K562 (cell line): ENCODE data around the gene POLD1. TPM values are rescaled to one million over a fixed set of nuclear protein-coding genes. Genes with fewer than 3 reads are reported as not detected.

Source experiments
- CAMTA2 ChIP-seq: fragments of 250-450 bp; sonication (Bioruptor Pico); conservative IDR thresholded peaks from 2 replicates; pipeline ENCODE4 v1.5.1; 2022
- CBFA2T2 ChIP-seq: fragments of 450-650 bp; conservative IDR thresholded peaks from 2 replicates; pipeline ENCODE4 v1.6.1; 2017; ENCODE audit warnings: mild to moderate bottlenecking
- CSDE1 ChIP-seq, 2 experiments: fragments of 450-650 bp; IDR thresholded peaks; 2 replicates each; pipeline ENCODE4 v1.6.1; 2016; ENCODE audit warnings: mild to moderate bottlenecking in 1 of 2
- EP400 ChIP-seq: fragments of 450-650 bp; IDR thresholded peaks from 2 replicates; pipeline ENCODE4 v1.6.1; 2017; ENCODE audit warnings: antibody characterized with exemption, mild to moderate bottlenecking, moderate library complexity
- ETV5 ChIP-seq: sonication (generic); formaldehyde crosslinking; IDR thresholded peaks from 2 replicates; pipeline ENCODE4 v1.4.0; 2020; ENCODE audit warnings: low read depth, mild to moderate bottlenecking, missing genetic modification reagents
- GABPA ChIP-seq: fragments of 200-800 bp; sonication (Bioruptor generic); conservative IDR thresholded peaks from 2 replicates; pipeline ENCODE4 v1.6.1; 2016; ENCODE audit warnings: low read depth, missing genetic modification characterization, missing compliant biosample characterization
- HLTF ChIP-seq: fragments of 450-650 bp; IDR thresholded peaks from 2 replicates; pipeline ENCODE4 v1.6.1; 2016
- HMG20A ChIP-seq: fragments of 450-650 bp; formaldehyde crosslinking; conservative IDR thresholded peaks from 2 replicates; pipeline ENCODE4 v1.4.0; 2020; ENCODE audit warnings: mild to moderate bottlenecking, mixed read lengths
- HMG20B ChIP-seq: fragments of 250-450 bp; sonication (Bioruptor Pico); IDR thresholded peaks from 2 replicates; pipeline ENCODE4 v1.5.0; 2021; ENCODE audit warnings: mild to moderate bottlenecking
- JUNB ChIP-seq: fragments of 450-650 bp; formaldehyde crosslinking; conservative IDR thresholded peaks from 2 replicates; pipeline ENCODE4 v1.4.0; 2020; ENCODE audit warnings: mild to moderate bottlenecking
- KLF1 ChIP-seq: fragments of 450-650 bp; IDR thresholded peaks from 2 replicates; pipeline ENCODE4 v1.6.1; 2016; ENCODE audit warnings: missing genetic modification characterization, missing compliant biosample characterization
- MEF2D ChIP-seq: conservative IDR thresholded peaks from 2 replicates; pipeline ENCODE4 v1.6.1; 2016; ENCODE audit warnings: low read depth, missing genetic modification characterization, missing compliant biosample characterization
- MLX ChIP-seq, 2 experiments: fragments of 450-650 bp in 1 of 2; sonication (generic) in 1 of 2; formaldehyde crosslinking; conservative IDR thresholded peaks; 2 replicates each; pipeline versions ENCODE4 v1.4.0 to v1.8.1; 2020 to 2022; ENCODE audit warnings: mild to moderate bottlenecking in 1 of 2, missing genetic modification reagents in 1 of 2
- MTF1 ChIP-seq: fragments of 250-450 bp; sonication (Bioruptor Pico); IDR thresholded peaks from 2 replicates; pipeline ENCODE4 v1.9.0; 2021; ENCODE audit warnings: moderate library complexity, mild to moderate bottlenecking, inconsistent platforms, borderline replicate concordance
- PPARD ChIP-seq: fragments of 250-450 bp; sonication (Bioruptor Pico); IDR thresholded peaks from 2 replicates; pipeline ENCODE4 v1.8.0; 2022; ENCODE audit warnings: inconsistent platforms, mild to moderate bottlenecking, moderate library complexity
- PTBP1 ChIP-seq: fragments of 200-400 bp; formaldehyde crosslinking; IDR thresholded peaks from 2 replicates; pipeline ENCODE4 v1.6.1; 2017; ENCODE audit warnings: low read depth, low read length
- RHOXF2B ChIP-seq: fragments of 250-450 bp; sonication (Bioruptor Pico); conservative IDR thresholded peaks from 2 replicates; pipeline ENCODE4 v1.5.1; 2021
- SREBF2 ChIP-seq: sonication (generic); formaldehyde crosslinking; IDR thresholded peaks from 2 replicates; pipeline ENCODE4 v1.4.0; 2020; ENCODE audit warnings: mild to moderate bottlenecking, missing genetic modification reagents
- SRSF3 ChIP-seq: fragments of 200-400 bp; formaldehyde crosslinking; IDR thresholded peaks from 2 replicates; pipeline ENCODE4 v1.6.1; 2016; ENCODE audit warnings: mild to moderate bottlenecking, low read length, moderate library complexity; ENCODE audit not compliant: insufficient read depth
- SRSF9 ChIP-seq: fragments of 200-400 bp; formaldehyde crosslinking; IDR thresholded peaks from 2 replicates; pipeline ENCODE4 v1.6.1; 2017; ENCODE audit warnings: low read depth, low read length, borderline replicate concordance
- TAF1 ChIP-seq: IDR thresholded peaks from 2 replicates; pipeline ENCODE4 v1.6.1; 2011; ENCODE audit warnings: mild to moderate bottlenecking, low read length, moderate library complexity; ENCODE audit not compliant: insufficient read depth, control insufficient read depth, severe bottlenecking; ENCODE audit errors: extremely low read depth
- ZNF12 ChIP-seq: sonication (generic); formaldehyde crosslinking; IDR thresholded peaks from 2 replicates; pipeline ENCODE4 v1.4.0; 2020; ENCODE audit warnings: mild to moderate bottlenecking, missing genetic modification reagents
- ZNF3 ChIP-seq: fragments of 250-450 bp; sonication (Bioruptor Pico); IDR thresholded peaks from 2 replicates; pipeline ENCODE4 v1.5.0; 2021; ENCODE audit warnings: mild to moderate bottlenecking, moderate library complexity
- ZNF445 ChIP-seq: fragments of 250-450 bp; sonication (Bioruptor Pico); IDR thresholded peaks from 2 replicates; pipeline ENCODE4 v1.4.0; 2020; ENCODE audit warnings: low read depth, mild to moderate bottlenecking, moderate library complexity
- ZNF551 ChIP-seq: fragments of 250-450 bp; sonication (Bioruptor Pico); IDR thresholded peaks from 2 replicates; pipeline ENCODE4 v1.5.0; 2021; ENCODE audit warnings: mild to moderate bottlenecking, moderate library complexity
- polyA plus RNA-seq, 8 experiments: library from polyadenylated mRNA; depleted of rRNA in 4 of 8; stranded (reverse) in 5 of 8; unstranded in 3 of 8; fragments of >200 nt; fragmentation: Nextera tagmentation in 2 of 8; fragmentation: Illumina TruSeq in 1 of 8; extraction: Ambion mirVana in 2 of 8; extraction: Trizol in 1 of 8; gene quantifications; 2 replicates each; pipeline versions ENCODE4 v1.2.1 to v1.2.3, GENCODE V29; 2011 to 2014; ENCODE audit warnings: inconsistent platforms in 1 of 8, missing spikeins in 1 of 8
- total RNA-seq, 7 experiments: library from RNA; depleted of rRNA in 6 of 7; stranded (reverse); fragments of >200 nt in 6 of 7; fragmentation: Illumina TruSeq in 2 of 7; extraction: Trizol in 2 of 7; gene quantifications; 2 replicates each; pipeline versions ENCODE4 v1.2.1 to v1.2.3, GENCODE V29; 2011 to 2021; ENCODE audit warnings: low replicate concordance in 1 of 7
- TF ChIP-seq, protein P1 (sequence below): fragments of 250-450 bp; sonication (Bioruptor Pico); IDR thresholded peaks from 2 replicates; pipeline ENCODE4 v1.8.0; 2021; ENCODE audit warnings: moderate library complexity, mild to moderate bottlenecking, inconsistent platforms

The POLD1 gene
- total and polyA plus RNA-seq, 9 of the 15 experiments (the other 6 are each of a cell fraction or from before 2014, with no cell fraction given): 1.3 to 312 (median 47.8) TPM

DNA sequence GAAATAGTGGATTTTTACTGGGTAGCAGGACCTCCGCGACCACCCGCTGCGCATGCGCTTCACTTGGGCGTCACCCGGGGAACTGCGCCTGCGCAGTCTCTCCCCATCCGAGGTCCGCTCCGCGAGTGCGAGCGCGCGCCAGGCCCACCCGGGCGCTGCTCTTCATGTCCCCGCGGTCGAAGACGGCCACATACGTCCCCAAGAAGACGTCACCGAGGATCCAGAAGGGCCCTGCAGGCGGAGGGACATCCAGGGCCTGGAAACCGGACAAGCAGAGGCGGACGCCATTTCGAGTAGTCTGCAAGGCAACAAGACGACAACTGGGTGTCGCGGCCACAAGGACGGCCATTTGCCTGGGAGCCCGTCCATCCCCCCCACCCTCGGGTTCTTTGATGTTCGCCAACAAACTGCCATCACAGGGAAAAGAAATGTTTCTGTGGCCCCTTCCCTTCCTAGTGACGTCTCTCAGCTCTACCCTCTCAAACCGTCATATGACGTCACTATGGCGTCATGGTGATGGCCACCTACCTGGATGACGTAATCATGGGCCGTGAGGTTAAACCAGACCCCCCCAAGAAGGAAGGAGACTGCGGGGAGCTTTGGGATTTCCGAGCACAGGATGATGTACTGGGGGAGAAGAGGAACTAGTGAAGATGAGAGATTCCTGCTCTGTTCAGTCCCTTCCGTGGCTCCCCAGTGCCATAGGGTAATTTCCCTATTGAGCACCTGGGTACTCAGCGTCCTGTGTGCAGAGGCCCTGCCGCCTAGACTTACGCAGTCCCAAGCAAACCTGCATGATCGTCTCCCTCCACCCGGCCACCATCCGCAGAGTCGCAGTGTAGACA lies 25.4 kb upstream of the POLD1 start (continued):
- 0 out of 2 replicates have a peak, but pooled peaks have one; percentile 31 for TF ChIP-seq SREBF2 (CRISPR knock-in tag)
- TF ChIP-seq ZNF12 (CRISPR knock-in tag): no peak
- TF ChIP-seq GABPA (tag): 0 out of 2 replicates have a peak, but pooled peaks have one; percentile 37
- TF ChIP-seq MLX (CRISPR knock-in tag; conservative IDR thresholded peaks at IDR 0.05): no peak
- TF ChIP-seq HMG20A (CRISPR knock-in tag): no peak
- no peak for TF ChIP-seq ZNF551
- TF ChIP-seq ZNF445: no peak
- TF ChIP-seq JUNB (CRISPR knock-in tag): peak; percentile 99
- peak; percentile 50; the same call in 1 of the 2 replicates for TF ChIP-seq HLTF
- 0 out of 2 replicates have a peak, but pooled peaks have one; percentile 33 for TF ChIP-seq RHOXF2B
- no peak for TF ChIP-seq PTBP1
- no peak for TF ChIP-seq KLF1 (tag)
- no peak for TF ChIP-seq CAMTA2 (CRISPR knock-in tag)
- no peak for TF ChIP-seq MTF1
- TF ChIP-seq TAF1: peak; percentile 71
- TF ChIP-seq EP400: peak; percentile 85
- TF ChIP-seq HMG20B (CRISPR knock-in tag): no peak
- TF ChIP-seq CSDE1 (IDR thresholded peaks at IDR 0.05): peak in 1 of 2 experiments; percentile 98; a peak in 2 of 4 replicates
- TF ChIP-seq, protein P1, sequence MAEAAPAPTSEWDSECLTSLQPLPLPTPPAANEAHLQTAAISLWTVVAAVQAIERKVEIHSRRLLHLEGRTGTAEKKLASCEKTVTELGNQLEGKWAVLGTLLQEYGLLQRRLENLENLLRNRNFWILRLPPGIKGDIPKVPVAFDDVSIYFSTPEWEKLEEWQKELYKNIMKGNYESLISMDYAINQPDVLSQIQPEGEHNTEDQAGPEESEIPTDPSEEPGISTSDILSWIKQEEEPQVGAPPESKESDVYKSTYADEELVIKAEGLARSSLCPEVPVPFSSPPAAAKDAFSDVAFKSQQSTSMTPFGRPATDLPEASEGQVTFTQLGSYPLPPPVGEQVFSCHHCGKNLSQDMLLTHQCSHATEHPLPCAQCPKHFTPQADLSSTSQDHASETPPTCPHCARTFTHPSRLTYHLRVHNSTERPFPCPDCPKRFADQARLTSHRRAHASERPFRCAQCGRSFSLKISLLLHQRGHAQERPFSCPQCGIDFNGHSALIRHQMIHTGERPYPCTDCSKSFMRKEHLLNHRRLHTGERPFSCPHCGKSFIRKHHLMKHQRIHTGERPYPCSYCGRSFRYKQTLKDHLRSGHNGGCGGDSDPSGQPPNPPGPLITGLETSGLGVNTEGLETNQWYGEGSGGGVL (CRISPR knock-in tag): no peak
- TF ChIP-seq SRSF3: no peak
- no peak for TF ChIP-seq PPARD (CRISPR knock-in tag)
- TF ChIP-seq SRSF9: no peak
- no peak for TF ChIP-seq ZNF3 (CRISPR knock-in tag)
- TF ChIP-seq MEF2D (tag): 0 out of 2 replicates have a peak, but pooled peaks have one; percentile 54
- TF ChIP-seq ETV5 (CRISPR knock-in tag): 0 out of 2 replicates have a peak, but pooled peaks have one; percentile 37
- TF ChIP-seq CBFA2T2: no peak
